ENCODE results near the gene TCF4.

TCF4 gene

DNA sequence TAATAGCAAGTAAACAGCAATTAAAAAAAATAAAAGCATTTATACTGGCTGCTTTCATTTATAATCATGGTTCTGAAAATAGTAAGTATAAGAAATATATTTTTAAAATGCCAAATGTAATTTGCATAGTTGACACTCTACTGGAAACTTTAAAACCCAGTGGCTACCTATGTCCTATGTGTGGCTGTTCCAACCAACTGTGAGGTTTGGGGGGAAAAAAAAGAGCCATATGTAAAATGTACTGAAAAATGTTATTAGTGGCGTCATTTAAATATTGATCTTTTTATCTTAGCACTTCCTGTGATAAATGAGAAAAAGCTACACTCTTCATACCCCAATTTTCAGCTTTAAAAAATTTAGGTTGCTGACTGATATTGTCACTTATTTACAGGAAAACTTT lies 270.7 kb downstream of the TCF4 start:
- Histone ChIP-seq H3K4me1 (ENCODE audit: control insufficient read depth in 1 of 2, insufficient read depth in 2 of 2, low read length in 2 of 2) (peaks cover 4% of the 10 kb centered on the region in 2 experiments), H4K91ac (ENCODE audit: low read depth, low read length) (no peak overlapping the region), H3K27ac (ENCODE audit: low read depth, low read length) (no peak overlapping the region), H2BK12ac (ENCODE audit: low read length) (no peak overlapping the region), H2BK120ac (ENCODE audit: insufficient read depth, low read length, poor library complexity) (no peak overlapping the region), H3K18ac (ENCODE audit: low read length) (no peak overlapping the region), H4K12ac (ENCODE audit: low read depth, low read length) (no peak overlapping the region), H4K8ac (ENCODE audit: low read depth, low read length) (no peak overlapping the region), H3K23ac (ENCODE audit: low read length) (no peak overlapping the region), H3K79me2 (ENCODE audit: control insufficient read depth, insufficient read depth, low read length, poor library complexity) (no peaks in the 10 kb centered on the region), H3K9me3 (ENCODE audit: insufficient read depth, low read depth, low read length) (no peaks in the 10 kb centered on the region), H3K14ac (ENCODE audit: low read length) (no peak overlapping the region), H3K79me1 (ENCODE audit: low read length) (no peaks in the 10 kb centered on the region), H3K36me3 (ENCODE audit: control insufficient read depth in 1 of 2, insufficient read depth in 2 of 2, low read length in 2 of 2) (no peaks in the 10 kb centered on the region), H2AFZ (ENCODE audit: insufficient read depth, low read length, poor library complexity) (no peak overlapping the region), H3K9ac (ENCODE audit: low read length) (no peak overlapping the region), H3K4me3 (ENCODE audit: low read depth, low read length) (no peak overlapping the region), H3K27me3 (ENCODE audit: insufficient read depth, low read length) (no peaks in the 10 kb centered on the region), H3K4me2 (ENCODE audit: low read length) (no peak overlapping the region), H3K4ac (ENCODE audit: low read depth, low read length) (no peak overlapping the region), H2BK5ac (ENCODE audit: low read depth, low read length, poor library complexity) (no peak overlapping the region), H2AK5ac (ENCODE audit: low read length) (no peak overlapping the region)
- DNase-seq, result no peak
- no CpG with 5 or more reads among the region's 1 CpG for WGBS (ENCODE audit: extremely low coverage, insufficient coverage, insufficient read length)

DNA sequence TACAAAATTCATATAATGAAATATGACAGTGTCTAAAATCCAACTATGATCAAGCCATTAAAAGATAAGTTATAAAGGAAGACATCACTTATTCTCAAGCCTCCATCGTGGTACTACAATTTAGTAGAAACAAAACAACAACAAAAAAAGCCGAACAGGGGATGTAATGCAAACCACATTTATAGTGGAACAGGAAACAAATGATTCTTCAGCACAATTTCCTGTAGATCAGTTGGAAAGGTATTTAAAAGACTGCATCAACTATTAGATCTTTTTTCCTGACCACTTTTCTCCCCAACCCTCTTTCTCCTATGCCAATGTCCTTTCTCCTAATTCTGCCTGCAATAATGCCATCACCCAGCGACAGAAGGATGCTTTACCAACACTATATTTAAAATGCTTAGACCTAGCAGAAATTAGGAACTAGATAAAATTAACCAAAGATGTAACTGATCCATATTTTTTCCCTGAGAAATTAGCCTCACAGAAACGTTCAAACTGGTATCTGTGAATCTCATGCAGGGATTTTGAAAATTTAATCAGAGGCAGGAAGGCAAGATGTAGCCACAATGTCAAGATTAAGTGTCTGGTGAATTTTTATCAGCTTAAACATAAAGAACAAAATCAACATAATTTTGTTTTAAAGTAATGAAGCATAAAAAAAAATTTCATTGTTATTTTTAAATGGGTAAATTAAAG lies 271.4 kb downstream of the TCF4 start:
- Histone ChIP-seq H4K91ac (ENCODE audit: low read depth, low read length) (no peak overlapping the region), H2BK120ac (ENCODE audit: insufficient read depth, low read length, poor library complexity) (no peak overlapping the region), H3K36me3 (ENCODE audit: control insufficient read depth in 1 of 2, insufficient read depth in 2 of 2, low read length in 2 of 2) (no peaks in the 10 kb centered on the region), H3K18ac (ENCODE audit: low read length) (no peak overlapping the region), H3K79me1 (ENCODE audit: low read length) (no peaks in the 10 kb centered on the region), H3K27me3 (ENCODE audit: insufficient read depth, low read length) (no peaks in the 10 kb centered on the region), H3K9me3 (ENCODE audit: insufficient read depth, low read depth, low read length) (no peaks in the 10 kb centered on the region), H3K27ac (ENCODE audit: low read depth, low read length) (no peak overlapping the region), H3K9ac (ENCODE audit: low read length) (no peak overlapping the region), H4K12ac (ENCODE audit: low read depth, low read length) (no peak overlapping the region), H3K4me2 (ENCODE audit: low read length) (no peak overlapping the region), H3K4me1 (ENCODE audit: control insufficient read depth in 1 of 2, insufficient read depth in 2 of 2, low read length in 2 of 2) (peaks cover 3 to 4% of the 10 kb centered on the region in 2 experiments), H3K14ac (ENCODE audit: low read length) (no peak overlapping the region), H3K4me3 (ENCODE audit: low read depth, low read length) (no peak overlapping the region), H2AFZ (ENCODE audit: insufficient read depth, low read length, poor library complexity) (no peak overlapping the region), H3K79me2 (ENCODE audit: control insufficient read depth, insufficient read depth, low read length, poor library complexity) (no peaks in the 10 kb centered on the region), H2BK5ac (ENCODE audit: low read depth, low read length, poor library complexity) (no peak overlapping the region), H2AK5ac (ENCODE audit: low read length) (no peak overlapping the region), H3K4ac (ENCODE audit: low read depth, low read length) (no peak overlapping the region), H2BK12ac (ENCODE audit: low read length) (no peak overlapping the region), H3K23ac (ENCODE audit: low read length) (no peak overlapping the region), H4K8ac (ENCODE audit: low read depth, low read length) (no peak overlapping the region)
- no CpG with 5 or more reads among the region's 4 CpGs for WGBS (ENCODE audit: extremely low coverage, insufficient coverage, insufficient read length)
- DNase-seq, result no peak

GRCh38 chr18:55314615-55315237 lies 273.3 kb downstream of the TCF4 start:
- H2BK5ac ChIP-seq (ENCODE audit: low read depth, low read length, poor library complexity), result no peak overlapping the region
- no peak overlapping the region for H3K9ac ChIP-seq (ENCODE audit: low read length)
- no peaks in the 10 kb centered on the region for H3K79me2 ChIP-seq (ENCODE audit: control insufficient read depth, insufficient read depth, low read length, poor library complexity)
- H3K36me3 ChIP-seq (ENCODE audit: control insufficient read depth in 1 of 2, insufficient read depth in 2 of 2, low read length in 2 of 2), result peaks cover 0 to 3% of the 10 kb centered on the region in 2 experiments
- H3K9me3 ChIP-seq (ENCODE audit: insufficient read depth, low read depth, low read length), result no peaks in the 10 kb centered on the region
- no peak overlapping the region for H2AK5ac ChIP-seq (ENCODE audit: low read length)
- no peak overlapping the region for H4K12ac ChIP-seq (ENCODE audit: low read depth, low read length)
- H2BK12ac ChIP-seq (ENCODE audit: low read length), result no peak overlapping the region
- no peak overlapping the region for H3K14ac ChIP-seq (ENCODE audit: low read length)
- H2AFZ ChIP-seq (ENCODE audit: insufficient read depth, low read length, poor library complexity), result no peak overlapping the region
- H3K79me1 ChIP-seq (ENCODE audit: low read length), result no peaks in the 10 kb centered on the region
- no peak overlapping the region for H3K4me3 ChIP-seq (ENCODE audit: low read depth, low read length)
- no peak overlapping the region for H3K18ac ChIP-seq (ENCODE audit: low read length)
- H3K4me2 ChIP-seq (ENCODE audit: low read length), result no peak overlapping the region
- DNase-seq, result no peak
- no peak overlapping the region for H3K4ac ChIP-seq (ENCODE audit: low read depth, low read length)
- no peak overlapping the region for H2BK120ac ChIP-seq (ENCODE audit: insufficient read depth, low read length, poor library complexity)
- no peak overlapping the region for H4K91ac ChIP-seq (ENCODE audit: low read depth, low read length)
- no peak overlapping the region for H4K8ac ChIP-seq (ENCODE audit: low read depth, low read length)
- H3K27me3 ChIP-seq (ENCODE audit: insufficient read depth, low read length), result no peaks in the 10 kb centered on the region
- no peak overlapping the region for H3K23ac ChIP-seq (ENCODE audit: low read length)
- H3K4me1 ChIP-seq (ENCODE audit: control insufficient read depth in 1 of 2, insufficient read depth in 2 of 2, low read length in 2 of 2), result no peaks in the 10 kb centered on the region
- no peak overlapping the region for H3K27ac ChIP-seq (ENCODE audit: low read depth, low read length)

DNA sequence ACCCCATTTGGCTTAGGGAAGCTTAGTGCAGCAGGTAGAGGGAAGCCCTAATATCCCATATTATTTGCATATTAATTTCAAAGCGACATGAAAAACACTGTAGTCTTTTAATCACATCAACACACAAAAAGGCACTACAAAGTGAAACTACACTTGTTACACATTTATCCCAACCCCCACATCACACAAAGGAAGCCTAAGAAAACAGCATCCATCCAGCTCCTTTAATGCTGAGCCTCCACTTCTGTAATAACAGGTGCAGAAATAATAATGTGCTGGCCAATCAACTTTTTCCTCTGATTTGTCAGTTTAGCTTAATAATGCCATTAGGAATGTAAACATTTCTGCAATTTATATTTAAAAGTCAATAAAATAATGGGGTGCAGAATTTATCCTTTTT lies 274.0 kb downstream of the TCF4 start:
- Histone ChIP-seq H3K27ac (ENCODE audit: low read depth, low read length) (no peak overlapping the region), H2AFZ (ENCODE audit: insufficient read depth, low read length, poor library complexity) (no peak overlapping the region), H3K79me2 (ENCODE audit: control insufficient read depth, insufficient read depth, low read length, poor library complexity) (no peaks in the 10 kb centered on the region), H3K18ac (ENCODE audit: low read length) (no peak overlapping the region), H2BK120ac (ENCODE audit: insufficient read depth, low read length, poor library complexity) (no peak overlapping the region), H3K23ac (ENCODE audit: low read length) (no peak overlapping the region), H3K4me1 (ENCODE audit: control insufficient read depth in 1 of 2, insufficient read depth in 2 of 2, low read length in 2 of 2) (no peaks in the 10 kb centered on the region), H3K4me2 (ENCODE audit: low read length) (no peak overlapping the region), H2BK5ac (ENCODE audit: low read depth, low read length, poor library complexity) (no peak overlapping the region), H3K27me3 (ENCODE audit: insufficient read depth, low read length) (no peaks in the 10 kb centered on the region), H4K8ac (ENCODE audit: low read depth, low read length) (no peak overlapping the region), H3K4me3 (ENCODE audit: low read depth, low read length) (no peak overlapping the region), H2BK12ac (ENCODE audit: low read length) (no peak overlapping the region), H3K79me1 (ENCODE audit: low read length) (no peaks in the 10 kb centered on the region), H2AK5ac (ENCODE audit: low read length) (no peak overlapping the region), H4K12ac (ENCODE audit: low read depth, low read length) (no peak overlapping the region), H3K9ac (ENCODE audit: low read length) (no peak overlapping the region), H3K36me3 (ENCODE audit: control insufficient read depth in 1 of 2, insufficient read depth in 2 of 2, low read length in 2 of 2) (peaks cover 0 to 3% of the 10 kb centered on the region in 2 experiments), H3K9me3 (ENCODE audit: insufficient read depth, low read depth, low read length) (no peaks in the 10 kb centered on the region), H3K14ac (ENCODE audit: low read length) (no peak overlapping the region), H3K4ac (ENCODE audit: low read depth, low read length) (no peak overlapping the region), H4K91ac (ENCODE audit: low read depth, low read length) (no peak overlapping the region)
- WGBS (ENCODE audit: extremely low coverage, insufficient coverage, insufficient read length), result no CpG with 5 or more reads among the region's 1 CpG
- no peak for DNase-seq

All from trophoblast cell (in vitro differentiated cells and primary cell).